ENCODE data around the gene LRRC8D. TPM values are rescaled to one million over a fixed set of nuclear protein-coding genes. Genes with fewer than 3 reads are reported as not detected.

Gene LRRC8D
- total and polyA plus RNA-seq, 9 of the 15 experiments (the other 6 are each of a cell fraction or from before 2014, with no cell fraction given), result 3.4 to 53.9 (median 15.9) TPM

DNA sequence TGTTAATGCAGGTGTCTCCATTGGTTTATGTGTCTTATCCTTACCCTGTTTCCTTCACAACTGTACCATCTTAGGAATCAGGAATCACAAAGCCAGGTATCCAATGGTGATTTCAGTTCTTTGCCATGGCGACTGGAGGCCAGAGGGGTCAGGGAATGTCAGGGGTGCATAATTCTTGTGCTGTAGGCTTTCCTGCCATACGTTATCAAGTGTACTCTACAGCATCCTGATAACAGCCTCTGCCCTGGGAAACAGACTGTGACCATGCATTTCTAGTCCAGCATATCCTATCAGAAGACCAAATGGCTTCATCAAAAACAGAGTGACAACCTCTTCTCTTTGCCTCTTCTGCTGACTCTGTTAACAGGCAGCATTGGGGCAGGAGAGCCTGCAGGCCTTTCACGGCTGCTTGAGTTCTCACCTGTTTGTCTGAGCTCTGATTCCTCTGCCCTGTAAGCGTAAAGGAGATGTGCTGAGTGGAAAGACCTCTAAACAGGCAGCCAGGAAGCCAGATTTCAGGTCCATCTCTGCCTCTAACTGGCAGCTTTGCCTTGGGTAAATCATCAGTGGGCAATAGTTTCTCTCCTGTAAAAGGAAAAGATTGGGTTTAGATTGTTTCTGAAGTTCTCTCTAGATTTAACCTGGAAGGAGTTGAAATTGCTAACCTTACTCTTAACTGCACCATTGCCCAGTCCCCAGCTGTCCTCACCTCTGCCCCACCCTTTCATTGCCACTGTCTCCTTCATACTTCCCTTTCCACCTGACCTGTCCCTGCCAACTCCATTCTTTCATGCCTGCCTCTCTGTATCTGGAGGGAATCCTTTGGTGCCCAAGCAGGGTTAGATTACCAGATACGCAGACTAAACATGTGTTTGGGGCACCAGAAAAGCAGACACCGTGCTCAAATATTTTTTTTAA lies 80.2 kb downstream of the LRRC8D start (continued):
- TF ChIP-seq ZNF398 (CRISPR knock-in tag; IDR thresholded peaks at IDR 0.05) (no peak), ETS2 (tag; IDR thresholded peaks at IDR 0.05; ENCODE audit: borderline replicate concordance, poor library complexity, severe bottlenecking) (no peak), MYC (IDR thresholded peaks at IDR 0.05; ENCODE audit: low read depth, low read length) (no peak), MYC (CRISPR knock-in tag; IDR thresholded peaks at IDR 0.05; ENCODE audit: borderline replicate concordance, low read depth) (no peak), BDP1 (IDR thresholded peaks at IDR 0.05; ENCODE audit: insufficient read depth, insufficient read length) (no peak), RFX7 (CRISPR knock-in tag; IDR thresholded peaks at IDR 0.05) (no peak), NCOA4 (IDR thresholded peaks at IDR 0.05; ENCODE audit: partially characterized antibody) (no peak), PCBP2 (IDR thresholded peaks at IDR 0.05; ENCODE audit: low read depth, low read length, poor library complexity, severe bottlenecking) (no peak), ZBTB8A (IDR thresholded peaks at IDR 0.05; ENCODE audit: partially characterized antibody) (no peak), TAF1 (IDR thresholded peaks at IDR 0.05; ENCODE audit: control insufficient read depth, extremely low read depth, insufficient read depth, low read length, severe bottlenecking) (no peak), POLR3A (IDR thresholded peaks at IDR 0.05; ENCODE audit: borderline replicate concordance, extremely low read depth, insufficient read depth, insufficient read length) (no peak), NCOA2 (IDR thresholded peaks at IDR 0.05; ENCODE audit: partially characterized antibody in 2 of 2) (no peak)
- TF ChIP-seq, protein P1, sequence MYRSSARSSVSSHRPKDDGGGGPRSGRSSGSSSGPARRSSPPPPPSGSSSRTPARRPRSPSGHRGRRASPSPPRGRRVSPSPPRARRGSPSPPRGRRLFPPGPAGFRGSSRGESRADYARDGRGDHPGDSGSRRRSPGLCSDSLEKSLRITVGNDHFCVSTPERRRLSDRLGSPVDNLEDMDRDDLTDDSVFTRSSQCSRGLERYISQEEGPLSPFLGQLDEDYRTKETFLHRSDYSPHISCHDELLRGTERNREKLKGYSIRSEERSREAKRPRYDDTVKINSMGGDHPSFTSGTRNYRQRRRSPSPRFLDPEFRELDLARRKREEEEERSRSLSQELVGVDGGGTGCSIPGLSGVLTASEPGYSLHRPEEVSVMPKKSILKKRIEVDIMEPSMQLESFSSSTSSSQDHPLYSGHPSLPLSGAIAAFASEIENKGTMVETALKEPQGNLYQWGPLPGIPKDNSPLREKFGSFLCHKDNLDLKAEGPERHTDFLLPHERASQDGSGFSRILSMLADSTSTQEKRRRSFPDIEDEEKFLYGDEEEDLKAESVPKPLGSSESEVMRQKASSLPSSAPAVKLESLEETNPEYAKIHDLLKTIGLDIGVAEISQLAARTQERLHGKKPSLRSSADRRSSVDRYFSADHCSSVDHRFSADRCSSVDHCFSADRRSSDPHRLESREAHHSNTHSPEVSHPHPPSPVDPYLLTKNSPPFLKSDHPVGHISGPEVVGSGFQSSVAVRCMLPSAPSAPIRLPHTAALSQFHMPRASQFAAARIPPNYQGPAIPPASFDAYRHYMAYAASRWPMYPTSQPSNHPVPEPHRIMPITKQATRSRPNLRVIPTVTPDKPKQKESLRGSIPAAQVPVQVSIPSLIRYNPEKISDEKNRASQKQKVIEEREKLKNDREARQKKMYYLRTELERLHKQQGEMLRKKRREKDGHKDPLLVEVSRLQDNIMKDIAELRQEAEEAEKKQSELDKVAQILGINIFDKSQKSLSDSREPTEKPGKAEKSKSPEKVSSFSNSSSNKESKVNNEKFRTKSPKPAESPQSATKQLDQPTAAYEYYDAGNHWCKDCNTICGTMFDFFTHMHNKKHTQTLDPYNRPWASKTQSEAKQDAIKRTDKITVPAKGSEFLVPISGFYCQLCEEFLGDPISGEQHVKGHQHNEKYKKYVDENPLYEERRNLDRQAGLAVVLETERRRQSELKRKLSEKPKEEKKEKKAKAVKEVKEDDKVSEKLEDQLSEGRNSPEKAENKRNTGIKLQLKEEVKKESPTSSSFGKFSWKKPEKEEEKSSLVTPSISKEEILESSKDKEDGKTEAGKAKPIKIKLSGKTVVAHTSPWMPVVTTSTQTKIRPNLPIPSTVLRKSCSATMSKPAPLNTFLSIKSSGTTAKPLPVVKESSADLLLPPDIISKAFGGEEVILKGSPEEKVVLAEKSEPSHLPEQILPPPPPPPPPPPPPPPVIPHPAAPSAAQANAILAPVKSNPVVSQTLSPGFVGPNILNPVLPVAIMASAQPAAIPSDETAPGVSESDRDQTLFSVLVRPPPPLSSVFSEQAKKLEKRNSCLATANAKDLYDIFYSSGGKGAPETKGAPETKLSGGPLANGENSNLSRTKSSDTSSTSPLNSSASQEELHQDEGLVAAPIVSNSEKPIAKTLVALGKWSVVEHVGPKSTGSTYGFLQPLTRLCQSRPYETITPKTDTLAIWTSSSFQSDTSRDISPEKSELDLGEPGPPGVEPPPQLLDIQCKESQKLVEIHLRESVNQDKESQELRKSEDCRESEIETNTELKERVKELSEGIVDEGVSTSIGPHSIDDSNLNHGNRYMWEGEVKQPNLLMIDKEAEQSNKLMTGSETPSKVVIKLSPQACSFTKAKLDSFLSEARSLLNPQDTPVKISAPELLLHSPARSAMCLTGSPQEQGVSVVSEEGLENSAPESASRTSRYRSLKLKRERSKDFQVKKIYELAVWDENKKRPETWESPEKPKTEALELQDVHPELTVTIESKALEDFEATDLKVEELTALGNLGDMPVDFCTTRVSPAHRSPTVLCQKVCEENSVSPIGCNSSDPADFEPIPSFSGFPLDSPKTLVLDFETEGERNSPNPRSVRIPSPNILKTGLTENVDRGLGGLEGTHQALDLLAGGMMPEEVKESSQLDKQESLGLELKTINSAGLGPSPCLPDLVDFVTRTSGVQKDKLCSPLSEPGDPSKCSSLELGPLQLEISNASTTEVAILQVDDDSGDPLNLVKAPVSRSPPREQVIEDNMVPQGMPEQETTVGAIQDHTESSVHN (IDR thresholded peaks at IDR 0.05; ENCODE audit: borderline replicate concordance in 1 of 2, low read depth in 1 of 2), result no peak
- TF ChIP-seq, protein P2, sequence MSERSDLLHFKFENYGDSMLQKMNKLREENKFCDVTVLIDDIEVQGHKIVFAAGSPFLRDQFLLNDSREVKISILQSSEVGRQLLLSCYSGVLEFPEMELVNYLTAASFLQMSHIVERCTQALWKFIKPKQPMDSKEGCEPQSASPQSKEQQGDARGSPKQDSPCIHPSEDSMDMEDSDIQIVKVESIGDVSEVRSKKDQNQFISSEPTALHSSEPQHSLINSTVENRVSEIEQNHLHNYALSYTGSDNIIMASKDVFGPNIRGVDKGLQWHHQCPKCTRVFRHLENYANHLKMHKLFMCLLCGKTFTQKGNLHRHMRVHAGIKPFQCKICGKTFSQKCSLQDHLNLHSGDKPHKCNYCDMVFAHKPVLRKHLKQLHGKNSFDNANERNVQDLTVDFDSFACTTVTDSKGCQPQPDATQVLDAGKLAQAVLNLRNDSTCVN (CRISPR knock-in tag; IDR thresholded peaks at IDR 0.05), result no peak
